ENCODE data around the gene DPM3. TPM values are rescaled to one million over a fixed set of nuclear protein-coding genes. Genes with fewer than 3 reads are reported as not detected.
A peak's percentile ranks its signal among the peaks of the same experiment; 100 is the strongest.

DPM3 gene
- total and polyA plus RNA-seq, 2 of the 4 experiments (the other 2 are of a cell fraction), result 29.0 to 129 TPM

- in situ Hi-C loops (cut with MboI; ENCODE audit: low sequenced_read_pairs), result no loop called here
- peak overlapping the region; percentile 70 for H3K9ac ChIP-seq (ENCODE audit: low read depth, low read length)
Measured at GRCh38 chr1:155127967-155128754, 12.2 kb downstream of the DPM3 start.

More at GRCh38 chr1:155127967-155128754, 12.2 kb downstream of the DPM3 start:
- Histone ChIP-seq H3K36me3 (ENCODE audit: control insufficient read depth, insufficient read depth, low read length) (peaks cover 2% of the 10 kb centered on the region; the same call in 1 of the 2 replicates), H4K91ac (ENCODE audit: insufficient read depth, low read depth, low read length) (no peak overlapping the region), H3K27ac (ENCODE audit: insufficient read depth, low read length) (no peak overlapping the region; the same call in 1 of the 2 replicates), H3K9me1 (ENCODE audit: insufficient read depth, low read length) (peaks cover 8% of the 10 kb centered on the region; the same call in 1 of the 2 replicates), H3K4ac (ENCODE audit: low read depth, low read length) (no peak overlapping the region; the same call in 1 of the 2 replicates), H3K4me2 (ENCODE audit: low read depth, low read length) (peak overlapping the region; percentile 77), H4K5ac (ENCODE audit: low read depth, low read length) (no peak overlapping the region), H3K56ac (ENCODE audit: extremely low read depth, insufficient read depth, low read length) (no peak overlapping the region), H3K27me3 (ENCODE audit: control insufficient read depth, insufficient read depth, low read length) (peaks cover 40% of the 10 kb centered on the region), H2BK120ac (ENCODE audit: low read depth, low read length) (no peak overlapping the region), H2AFZ (replicated peaks; ENCODE audit: low read length, poor library complexity) (peak overlapping the region; percentile 88), H2BK20ac (ENCODE audit: low read depth, low read length) (no peak overlapping the region), H2BK15ac (ENCODE audit: low read depth, low read length) (no peak overlapping the region), H3K18ac (ENCODE audit: low read depth, low read length) (no peak overlapping the region; the same call in 1 of the 2 replicates), H3K4me3 (ENCODE audit: insufficient read depth, low read depth, low read length) (peak overlapping the region; percentile 47), H3K14ac (replicated peaks; ENCODE audit: low read depth, low read length) (no peak overlapping the region), H2BK5ac (ENCODE audit: low read depth, low read length, poor library complexity, severe bottlenecking) (no peak overlapping the region), H3K23ac (ENCODE audit: low read depth, low read length) (peak overlapping the region; percentile 75; the same call in 1 of the 2 replicates), H2AK5ac (ENCODE audit: low read depth, low read length) (no peak overlapping the region), H3K9me3 (ENCODE audit: control insufficient read depth, insufficient read depth, low read length) (no peaks in the 10 kb centered on the region), H4K8ac (ENCODE audit: low read depth in 2 of 2, low read length in 2 of 2) (no peak overlapping the region), H2AK9ac (replicated peaks; ENCODE audit: low read depth, low read length, poor library complexity) (peak overlapping the region; percentile 79), H3K79me1 (ENCODE audit: low read depth in 1 of 2, low read length in 2 of 2) (no peaks in the 10 kb centered on the region), H4K20me1 (ENCODE audit: insufficient read depth, low read length) (peaks cover 2% of the 10 kb centered on the region), H3K4me1 (ENCODE audit: control insufficient read depth, insufficient read depth, low read length) (peaks cover 22% of the 10 kb centered on the region)
- ATAC-seq (ENCODE audit: low read depth) (peak; percentile 5), DNase-seq (no peak)
- 20% methylated on average over 2 of the region's 17 CpGs; no CpG with 5 or more reads in 1 of the 2 experiments for WGBS, 2 experiments (ENCODE audit: extremely low coverage in 2 of 2, insufficient read length in 1 of 2)
- no TSS peak for BruUV-seq (replicated peaks)
- intact Hi-C loops (cut with micrococcal nuclease), result loop anchor here (5.0 kb wide), 1 partner anchor 36 kb away; no protein-coding TSS in a partner anchor
- ChIA-PET POLR2A (ENCODE audit: unreplicated experiment) (no interaction called here), CTCF (no interaction called here)
- no peak for TF ChIP-seq MXI1 (IDR thresholded peaks at IDR 0.05; ENCODE audit: borderline replicate concordance, low read depth, low read length)
- TF ChIP-seq RCOR1 (IDR thresholded peaks at IDR 0.05; ENCODE audit: insufficient replicate concordance, low read length), result no peak
- TF ChIP-seq MAZ (IDR thresholded peaks at IDR 0.05; ENCODE audit: borderline replicate concordance, low read depth, low read length), result 0 out of 2 replicates have a peak, but pooled peaks have one; percentile 2
- TF ChIP-seq, protein P1, sequence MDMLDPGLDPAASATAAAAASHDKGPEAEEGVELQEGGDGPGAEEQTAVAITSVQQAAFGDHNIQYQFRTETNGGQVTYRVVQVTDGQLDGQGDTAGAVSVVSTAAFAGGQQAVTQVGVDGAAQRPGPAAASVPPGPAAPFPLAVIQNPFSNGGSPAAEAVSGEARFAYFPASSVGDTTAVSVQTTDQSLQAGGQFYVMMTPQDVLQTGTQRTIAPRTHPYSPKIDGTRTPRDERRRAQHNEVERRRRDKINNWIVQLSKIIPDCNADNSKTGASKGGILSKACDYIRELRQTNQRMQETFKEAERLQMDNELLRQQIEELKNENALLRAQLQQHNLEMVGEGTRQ (IDR thresholded peaks at IDR 0.05; ENCODE audit: low read depth, low read length), result no peak
- dilution Hi-C loops (cut with HindIII; ENCODE audit: low sequenced_read_pairs, unreplicated experiment), result no loop called here
